ENCODE measurements around the gene EHMT1.

The EHMT1 gene

DNA sequence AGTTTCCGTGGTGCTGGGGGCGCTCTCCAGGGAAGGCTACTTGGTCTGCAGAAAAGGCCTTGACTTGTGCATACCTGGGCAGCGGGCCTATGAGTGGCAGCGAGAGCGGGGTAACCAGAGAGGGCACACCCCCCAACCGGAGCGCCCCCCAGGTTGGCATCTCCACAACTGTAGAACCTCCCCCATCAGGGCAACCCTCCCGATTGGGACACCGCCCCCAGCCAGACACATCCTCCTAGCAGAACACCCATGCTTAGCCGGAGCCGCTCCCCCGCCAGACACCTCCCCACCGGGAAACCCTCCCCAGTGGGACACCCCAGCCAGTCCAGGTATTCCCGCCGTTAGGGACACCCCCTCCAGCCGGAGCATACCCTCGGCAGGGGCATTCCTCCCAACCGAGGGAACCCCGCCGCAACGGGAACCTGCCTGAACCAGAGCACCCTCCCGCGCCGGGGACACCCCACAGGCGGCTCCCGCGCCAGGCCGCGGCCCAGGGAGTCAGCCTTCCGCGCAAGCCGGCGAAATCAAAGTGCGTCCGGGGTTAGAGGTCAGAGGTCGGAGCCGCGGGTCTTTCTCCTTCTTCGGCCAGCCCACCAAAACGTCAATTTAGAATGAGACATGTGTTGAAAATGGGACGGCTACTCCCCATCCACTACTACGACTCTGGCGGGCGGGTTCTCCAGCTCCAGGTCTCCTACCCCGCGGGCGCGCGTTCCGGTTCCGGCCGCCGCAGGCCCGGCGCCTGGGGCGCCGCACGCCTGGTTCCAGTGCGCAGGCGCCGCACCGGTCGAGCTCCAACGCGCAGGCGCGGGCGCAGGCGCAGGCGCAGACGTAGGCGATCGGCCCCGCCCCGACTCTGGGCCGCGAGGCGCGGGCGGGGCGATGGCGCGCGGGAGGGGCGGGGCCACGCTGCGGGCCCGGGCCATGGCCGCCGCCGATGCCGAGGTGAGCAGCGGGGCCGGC, at the start of gene EHMT1:
Gene EHMT1, plus strand, starts transcription at position 901 of the 963 bp plus-strand sequence. Its CDS starts 24 bp downstream, at position 925.
- no peaks in the 10 kb centered on the region for H3K27me3 ChIP-seq (ENCODE audit: insufficient read depth, low read depth, severe bottlenecking)
- peak within 1 kb of the TSS; percentile 98 for H3K4me3 ChIP-seq (ENCODE audit: low read depth, low read length)
- TF ChIP-seq, protein P1, sequence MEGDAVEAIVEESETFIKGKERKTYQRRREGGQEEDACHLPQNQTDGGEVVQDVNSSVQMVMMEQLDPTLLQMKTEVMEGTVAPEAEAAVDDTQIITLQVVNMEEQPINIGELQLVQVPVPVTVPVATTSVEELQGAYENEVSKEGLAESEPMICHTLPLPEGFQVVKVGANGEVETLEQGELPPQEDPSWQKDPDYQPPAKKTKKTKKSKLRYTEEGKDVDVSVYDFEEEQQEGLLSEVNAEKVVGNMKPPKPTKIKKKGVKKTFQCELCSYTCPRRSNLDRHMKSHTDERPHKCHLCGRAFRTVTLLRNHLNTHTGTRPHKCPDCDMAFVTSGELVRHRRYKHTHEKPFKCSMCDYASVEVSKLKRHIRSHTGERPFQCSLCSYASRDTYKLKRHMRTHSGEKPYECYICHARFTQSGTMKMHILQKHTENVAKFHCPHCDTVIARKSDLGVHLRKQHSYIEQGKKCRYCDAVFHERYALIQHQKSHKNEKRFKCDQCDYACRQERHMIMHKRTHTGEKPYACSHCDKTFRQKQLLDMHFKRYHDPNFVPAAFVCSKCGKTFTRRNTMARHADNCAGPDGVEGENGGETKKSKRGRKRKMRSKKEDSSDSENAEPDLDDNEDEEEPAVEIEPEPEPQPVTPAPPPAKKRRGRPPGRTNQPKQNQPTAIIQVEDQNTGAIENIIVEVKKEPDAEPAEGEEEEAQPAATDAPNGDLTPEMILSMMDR (IDR thresholded peaks at IDR 0.05; ENCODE audit: low read depth, low read length) = no peak
- peak; percentile 78 for DNase-seq
- peak within 1 kb of the TSS; percentile 93 for H3K27ac ChIP-seq
- H3K36me3 ChIP-seq = peaks cover 61% of the 10 kb centered on the region
- H3K9me3 ChIP-seq (ENCODE audit: severe bottlenecking) = no peaks in the 10 kb centered on the region

- TF ChIP-seq, protein P1 (IDR thresholded peaks at IDR 0.05; ENCODE audit: low read depth, low read length) = no peak
- no peak for DNase-seq
- H3K27ac ChIP-seq = no peak overlapping the region
- H3K9me3 ChIP-seq (ENCODE audit: severe bottlenecking) = no peaks in the 10 kb centered on the region
- H3K27me3 ChIP-seq (ENCODE audit: insufficient read depth, low read depth, severe bottlenecking) = no peaks in the 10 kb centered on the region
- H3K4me3 ChIP-seq (ENCODE audit: low read depth, low read length) = no peak overlapping the region
- H3K36me3 ChIP-seq = peaks cover 34% of the 10 kb centered on the region
These were observed 49.1 kb upstream of the EHMT1 start for GRCh38 chr9:137569609-137570203.

DNA sequence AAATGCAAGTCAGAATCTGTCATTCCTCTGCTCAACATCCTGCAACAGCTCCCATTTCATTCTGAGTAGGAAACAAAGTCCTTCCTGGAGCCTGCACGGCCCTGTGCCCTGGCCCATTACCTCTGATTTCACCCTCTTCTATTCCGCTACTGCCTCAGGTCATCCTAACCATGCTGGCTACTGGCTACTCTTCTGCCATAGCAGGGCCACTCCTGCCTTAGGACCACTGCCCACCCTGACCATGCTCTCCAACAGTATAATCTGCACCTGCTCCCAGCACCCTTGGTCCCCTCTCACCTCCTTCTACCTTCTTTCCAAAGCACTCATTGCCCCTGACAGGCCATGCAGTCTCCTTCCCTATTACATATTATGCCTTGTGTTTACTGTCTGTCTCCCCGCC, 48.2 kb upstream of the EHMT1 start:
- no peaks in the 10 kb centered on the region for H3K9me3 ChIP-seq (ENCODE audit: severe bottlenecking)
- H3K27me3 ChIP-seq (ENCODE audit: insufficient read depth, low read depth, severe bottlenecking) = no peaks in the 10 kb centered on the region
- no peak for DNase-seq
- no peak overlapping the region for H3K4me3 ChIP-seq (ENCODE audit: low read depth, low read length)
- TF ChIP-seq, protein P1 (IDR thresholded peaks at IDR 0.05; ENCODE audit: low read depth, low read length) = no peak
- H3K27ac ChIP-seq = no peak overlapping the region
- peaks cover 38% of the 10 kb centered on the region for H3K36me3 ChIP-seq

DNA sequence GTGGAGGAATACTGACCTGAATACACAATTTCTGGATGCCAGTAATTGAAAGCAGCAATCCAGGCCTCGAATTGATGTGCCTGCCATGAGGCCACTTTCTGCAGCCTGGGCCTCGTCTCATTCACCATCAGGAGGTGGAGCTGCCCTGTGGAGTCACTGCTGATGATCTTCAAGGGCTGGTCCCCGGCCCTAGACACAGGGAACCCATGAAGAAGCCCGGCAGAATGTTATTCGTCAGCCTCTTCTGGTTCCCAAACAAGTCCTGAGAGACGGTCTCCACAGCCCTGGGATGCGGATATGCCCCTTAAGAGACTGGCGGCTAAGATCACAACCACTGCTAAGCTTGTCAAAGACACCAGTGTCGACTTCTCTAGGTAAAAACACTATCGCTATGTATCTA, 44.6 kb upstream of the EHMT1 start:
- no peak for DNase-seq
- Histone ChIP-seq H3K27me3 (ENCODE audit: insufficient read depth, low read depth, severe bottlenecking) (no peaks in the 10 kb centered on the region), H3K9me3 (ENCODE audit: severe bottlenecking) (no peaks in the 10 kb centered on the region), H3K27ac (no peak overlapping the region), H3K36me3 (peaks cover 59% of the 10 kb centered on the region), H3K4me3 (ENCODE audit: low read depth, low read length) (no peak overlapping the region)
- TF ChIP-seq, protein P1 (IDR thresholded peaks at IDR 0.05; ENCODE audit: low read depth, low read length) = no peak

DNA sequence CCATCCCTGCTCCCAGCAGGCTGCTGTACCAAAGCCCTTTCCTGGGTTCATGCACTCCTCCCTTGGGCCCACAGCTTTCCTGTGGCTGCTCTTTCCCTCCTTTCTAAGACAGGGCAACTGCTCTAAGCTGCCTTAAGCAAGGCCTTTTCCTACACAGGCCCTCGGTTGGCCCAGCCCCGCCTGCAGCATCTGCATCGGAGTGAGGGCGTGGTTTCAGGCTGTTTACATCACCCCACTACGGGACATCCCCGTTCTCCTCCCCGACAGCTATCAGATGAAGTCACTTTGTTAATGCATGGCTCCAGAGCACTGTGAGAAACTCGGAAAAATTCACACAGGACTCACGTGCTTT, 43.5 kb upstream of the EHMT1 start:
- Histone ChIP-seq H3K27ac (no peak overlapping the region), H3K9me3 (ENCODE audit: severe bottlenecking) (no peaks in the 10 kb centered on the region), H3K36me3 (peaks cover 61% of the 10 kb centered on the region), H3K27me3 (ENCODE audit: insufficient read depth, low read depth, severe bottlenecking) (no peaks in the 10 kb centered on the region), H3K4me3 (ENCODE audit: low read depth, low read length) (no peak overlapping the region)
- TF ChIP-seq, protein P1 (IDR thresholded peaks at IDR 0.05; ENCODE audit: low read depth, low read length) = no peak
- no peak for DNase-seq
